Caki2 (cell line): ENCODE results near the gene COBL. TPM values are rescaled to one million over a fixed set of nuclear protein-coding genes. Genes with fewer than 3 reads are reported as not detected.
"Not testable (repeated sequence)": the region's sequence is repeated elsewhere in the genome, so short reads cannot be mapped to it uniquely, and the experiment has no call there.

Experiments used
- DNase-seq: peaks from one replicate; pipeline ENCODE4 v3.0.0-alpha.2; 2015; ENCODE audit warnings: low read depth
- in situ Hi-C: cut with HindIII; loops from 2 replicates; pipeline ENCODE4 v1.10.0; 2016; ENCODE audit warnings: low sequenced_read_pairs, low pct_unique_long_range_greater_than_20kb, mixed read lengths
- total RNA-seq: library from RNA; depleted of rRNA; stranded (reverse); fragments of >200 nt; shearing (Covaris generic); gene quantifications from 2 replicates; pipeline ENCODE4 v1.2.3, GENCODE V29; 2014; ENCODE audit warnings: low replicate concordance

The COBL gene
- total RNA-seq, 1 experiment from 2014 or later: 1.3 TPM

DNA sequence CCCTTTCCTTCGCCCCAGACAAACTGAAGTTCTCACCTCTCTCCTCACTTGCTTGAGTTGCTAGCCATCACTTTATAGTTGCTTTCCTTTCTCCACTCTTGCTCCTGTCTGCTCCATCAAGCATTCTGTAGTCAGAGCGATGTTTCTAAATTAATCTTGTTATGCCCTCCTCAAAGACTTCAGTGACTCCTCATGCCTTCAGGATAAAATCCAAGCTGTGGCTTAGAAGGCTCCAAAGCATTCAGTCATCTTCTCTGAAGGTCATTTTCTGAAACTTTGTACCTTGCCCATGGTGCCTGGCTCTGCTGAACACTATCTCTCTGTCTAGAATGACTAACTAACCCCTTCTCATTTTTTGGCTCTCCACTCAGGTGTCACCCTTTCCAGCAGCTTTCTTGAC lies 311.5 kb downstream of the COBL start:
- in situ Hi-C loops: no loop called here
- no peak for DNase-seq

DNA sequence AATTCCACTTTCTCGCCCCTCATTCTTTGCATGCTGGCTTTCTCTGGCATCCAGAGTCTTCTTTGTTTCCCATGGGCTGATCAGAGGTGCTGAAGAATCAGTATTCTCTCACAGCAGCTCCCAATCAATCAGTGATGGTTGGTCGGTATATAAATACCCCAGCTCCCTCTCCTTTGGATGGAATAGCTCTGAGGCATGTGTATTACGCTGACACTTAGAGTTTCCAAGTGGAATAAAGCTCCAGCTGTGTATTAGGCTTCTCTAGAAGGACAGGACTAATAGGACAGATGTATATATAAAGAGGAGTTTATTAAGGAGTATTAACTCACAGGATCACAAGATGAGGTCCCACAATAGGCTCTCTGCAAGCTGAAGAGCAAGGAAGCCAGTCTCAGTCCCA lies 315.7 kb downstream of the COBL start:
- in situ Hi-C loops: no loop called here

DNA sequence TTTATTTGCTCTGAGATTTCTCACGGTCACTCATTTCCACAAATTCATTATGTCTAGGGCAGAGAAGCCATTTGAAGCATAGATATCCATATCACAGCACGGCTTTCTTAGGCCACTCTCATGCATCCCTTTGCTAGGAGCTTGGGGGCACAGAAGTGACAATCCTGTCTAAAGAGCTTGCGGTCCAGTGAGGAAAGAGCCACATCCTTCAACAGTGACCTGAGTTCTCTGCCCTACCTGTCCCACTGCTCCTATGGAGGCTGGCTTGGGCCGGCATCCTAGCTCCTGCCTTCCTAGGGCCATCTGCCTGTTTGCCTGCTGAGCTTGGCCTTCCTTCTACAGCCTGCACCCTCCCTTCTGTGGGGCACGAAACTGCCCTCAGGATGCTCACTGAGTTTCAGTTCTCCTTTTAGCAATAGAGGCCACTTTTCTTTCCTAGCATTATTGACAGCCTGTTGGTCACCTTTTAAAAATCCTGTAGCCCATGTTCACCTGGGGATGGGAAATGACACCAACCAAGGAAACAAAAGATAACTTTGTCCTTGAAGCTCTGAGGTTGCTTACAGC lies 321.8 kb downstream of the COBL start:
- in situ Hi-C loops: no loop called here
- DNase-seq: no peak

More for the DNA sequence above, 315.7 kb downstream of the COBL start:
- no peak for DNase-seq

DNA sequence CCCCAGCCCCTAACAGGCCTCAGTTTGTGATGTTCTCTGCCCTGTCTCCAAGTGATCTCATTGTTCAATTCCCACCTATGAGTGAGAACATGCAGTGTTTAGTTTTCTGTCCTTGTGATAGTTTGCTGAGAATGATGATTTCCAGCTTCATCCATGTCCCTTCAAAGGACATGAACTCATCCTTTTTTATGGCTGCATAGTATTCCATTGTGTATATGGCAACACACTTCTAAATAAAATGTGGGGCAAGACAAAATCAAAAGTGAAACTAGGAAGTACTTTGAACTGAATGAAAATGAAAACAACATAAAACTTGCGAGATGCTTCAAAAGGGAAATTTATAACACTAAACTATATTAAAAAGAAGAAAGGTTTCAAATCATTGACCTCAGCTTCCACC lies 326.4 kb downstream of the COBL start:
- in situ Hi-C loops, DNase-seq: not testable (repeated sequence)

DNA sequence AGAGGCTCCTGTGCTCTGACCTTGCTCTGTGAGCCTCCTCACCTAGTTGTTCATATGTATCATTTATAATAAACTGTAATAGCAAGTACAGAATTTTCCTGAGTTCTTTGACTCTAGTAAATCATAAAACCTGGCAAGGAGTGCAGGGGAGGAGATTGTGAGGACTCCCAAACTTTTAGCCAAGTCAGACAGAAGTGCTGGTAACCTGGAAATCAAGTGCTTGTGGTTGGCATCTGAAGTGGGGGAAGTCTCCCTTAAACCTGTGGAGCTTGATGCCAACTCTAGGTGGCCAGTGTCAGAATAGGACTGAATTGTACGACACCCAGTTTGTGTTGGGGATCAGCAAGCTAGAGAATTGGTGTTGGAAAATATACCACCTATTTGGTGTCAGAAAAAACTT lies 327.6 kb downstream of the COBL start:
- no peak for DNase-seq
- in situ Hi-C loops: no loop called here

DNA sequence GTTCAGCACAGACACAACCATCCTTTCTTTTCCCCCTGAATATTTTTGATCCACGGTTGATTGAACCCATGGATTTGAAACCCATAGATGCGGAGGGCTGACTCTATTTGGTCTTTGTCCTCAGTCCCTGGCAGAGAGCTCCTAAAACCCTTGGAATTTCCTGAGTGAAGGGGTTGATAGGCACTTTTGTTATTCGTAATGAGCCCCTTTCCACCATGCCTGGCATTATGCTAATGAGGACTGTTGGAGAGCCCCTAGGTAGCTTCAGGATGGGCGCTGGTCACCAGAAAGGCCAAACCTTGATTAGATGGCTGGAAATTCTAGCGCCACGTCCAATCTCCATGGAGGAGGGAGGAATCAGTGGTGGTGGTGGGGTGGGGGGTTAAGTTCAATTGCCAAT lies 328.1 kb downstream of the COBL start:
- no peak for DNase-seq
- in situ Hi-C loops: no loop called here

DNA sequence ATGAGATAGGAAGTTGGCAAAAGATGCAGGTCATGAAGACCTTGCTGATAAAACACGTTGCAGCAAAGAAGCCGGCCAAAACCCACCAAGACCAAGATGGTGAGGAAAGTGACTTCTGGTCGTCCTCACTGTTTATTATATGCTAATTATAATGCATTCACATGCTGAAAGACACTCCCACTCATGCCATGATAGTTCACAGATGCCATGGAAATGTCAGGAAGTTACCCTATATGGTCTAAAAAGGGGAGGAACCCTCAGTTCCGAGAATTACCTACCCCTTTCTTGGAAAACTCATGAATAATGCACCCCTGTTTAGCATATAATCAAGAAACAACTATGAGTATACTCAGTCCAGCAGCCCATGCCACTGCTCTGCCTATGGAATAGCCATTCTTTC lies 331.5 kb downstream of the COBL start:
- in situ Hi-C loops: no loop called here
- DNase-seq: no peak

DNA sequence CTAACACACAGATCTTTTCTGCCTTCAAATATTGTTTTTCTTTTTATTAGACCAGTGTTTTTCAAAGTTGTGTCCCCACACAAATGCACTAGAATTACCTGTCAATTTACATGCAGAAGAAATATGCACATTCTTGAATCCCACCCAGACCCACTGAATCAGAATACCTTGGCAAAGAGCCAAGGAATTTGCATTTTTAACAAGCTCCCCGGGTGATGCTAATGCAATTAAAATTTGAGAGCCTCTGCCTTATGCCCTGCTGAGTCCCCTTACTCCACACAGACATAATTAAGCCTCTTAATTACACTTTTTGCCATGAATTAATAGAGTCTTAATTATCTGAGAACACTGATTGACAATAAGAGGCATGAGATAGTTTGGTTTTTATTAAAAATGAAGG lies 332.8 kb downstream of the COBL start:
- in situ Hi-C loops: no loop called here
- no peak for DNase-seq

DNA sequence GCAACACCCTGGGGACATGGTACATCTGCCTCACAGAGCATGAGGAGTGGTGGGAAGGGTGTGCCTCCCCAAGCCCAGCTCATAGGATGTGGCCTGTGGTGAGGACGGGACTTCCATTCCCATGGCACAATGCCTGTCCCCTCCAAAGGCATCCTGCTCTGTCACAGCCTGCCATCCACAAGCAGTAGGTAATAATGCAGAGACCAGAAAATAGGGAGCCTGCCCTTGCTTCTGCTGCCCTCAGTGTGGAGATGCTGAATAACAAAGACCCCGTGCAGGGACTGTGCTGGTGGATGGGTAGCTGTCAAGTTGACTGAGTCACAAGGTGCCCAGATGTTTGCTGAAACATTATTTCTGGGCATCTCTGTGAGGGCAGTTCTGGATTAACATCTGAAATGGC lies 334.0 kb downstream of the COBL start:
- no peak for DNase-seq
- in situ Hi-C loops: no loop called here

DNA sequence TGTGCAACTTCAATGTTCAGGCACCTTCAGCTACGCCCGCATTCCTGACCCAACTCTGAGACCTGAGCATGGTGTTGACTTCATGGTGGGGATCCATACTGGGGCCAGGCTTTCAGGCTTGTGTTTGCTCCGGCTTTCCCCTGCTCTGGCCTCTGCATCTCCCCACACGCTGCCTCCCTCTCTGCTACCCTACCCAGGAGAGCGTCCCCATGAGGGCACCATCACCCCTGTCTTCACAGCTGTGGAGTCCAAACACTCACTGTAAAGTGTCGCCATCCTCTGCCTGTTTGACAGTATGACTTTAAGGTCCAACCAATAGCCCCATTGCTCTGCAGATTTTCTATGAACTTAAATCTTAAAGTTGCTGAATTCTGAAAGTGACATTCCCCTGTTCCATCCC lies 334.9 kb downstream of the COBL start:
- DNase-seq: no peak
- in situ Hi-C loops: no loop called here

DNA sequence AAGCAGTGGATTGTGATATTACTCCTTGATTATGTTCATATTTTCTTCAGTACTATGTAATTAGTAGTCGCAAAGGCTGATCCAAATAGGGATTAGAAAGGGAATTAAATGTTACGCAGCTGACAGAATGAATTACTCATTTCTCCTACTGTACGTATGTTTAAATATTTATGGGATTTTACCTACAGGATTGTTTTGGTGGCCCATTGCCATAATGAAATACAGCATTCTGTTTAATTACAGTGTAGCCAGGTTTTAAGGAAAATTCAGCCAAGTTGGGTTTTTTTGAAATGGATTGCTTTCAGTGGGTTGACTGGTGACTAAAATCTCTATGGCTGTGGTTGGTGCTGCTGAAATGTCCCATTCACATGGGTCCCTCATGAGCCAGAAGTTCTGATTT lies 336.2 kb downstream of the COBL start:
- no peak for DNase-seq
- in situ Hi-C loops: no loop called here

DNA sequence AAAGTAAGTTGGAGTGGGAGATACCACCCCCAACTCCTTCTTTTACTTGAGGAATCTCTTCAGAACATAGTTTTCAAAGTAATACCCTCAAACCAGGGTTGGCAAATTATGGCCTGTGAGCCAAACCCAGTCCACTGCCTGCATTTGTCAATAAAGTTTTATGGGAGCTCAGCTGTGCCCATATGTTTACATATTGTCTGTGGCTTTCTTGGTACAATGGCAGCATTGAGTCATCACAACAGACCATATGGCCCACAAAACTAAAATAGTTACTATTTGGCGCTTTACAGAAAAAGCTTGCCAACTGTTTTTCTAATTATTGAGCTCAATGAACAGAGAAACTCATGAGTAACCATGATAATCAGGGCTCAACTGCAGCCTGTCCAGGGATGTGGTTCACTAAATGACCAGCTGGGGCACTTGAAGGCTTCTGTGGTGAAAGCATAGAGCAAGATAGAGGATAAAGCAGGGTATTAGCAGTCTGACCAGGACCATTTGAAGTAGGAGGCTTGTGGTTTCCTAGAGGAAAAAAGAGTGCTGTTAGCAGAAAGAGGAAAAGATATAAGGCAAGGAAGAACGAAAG lies 337.9 kb downstream of the COBL start:
- no peak for DNase-seq
- in situ Hi-C loops: no loop called here

DNA sequence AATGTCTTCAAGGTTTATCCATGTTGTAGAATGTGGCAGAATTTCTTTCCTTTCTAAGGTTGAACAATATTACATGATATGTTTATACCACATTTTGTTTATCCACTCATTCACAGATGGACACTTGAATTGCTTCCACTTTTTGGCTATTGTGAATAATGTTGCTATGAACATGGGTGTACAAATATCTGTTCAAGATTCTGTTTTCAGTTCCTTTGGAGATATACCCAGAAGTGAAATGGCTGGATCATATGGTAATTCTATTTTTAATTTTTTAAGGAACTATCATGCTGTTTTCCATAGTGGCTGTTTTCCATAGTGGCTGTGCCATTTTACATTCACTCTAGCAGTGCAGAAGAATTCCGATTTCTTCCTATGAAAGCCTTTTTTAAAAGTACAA lies 339.2 kb downstream of the COBL start:
- in situ Hi-C loops: no loop called here
- DNase-seq: no peak

DNA sequence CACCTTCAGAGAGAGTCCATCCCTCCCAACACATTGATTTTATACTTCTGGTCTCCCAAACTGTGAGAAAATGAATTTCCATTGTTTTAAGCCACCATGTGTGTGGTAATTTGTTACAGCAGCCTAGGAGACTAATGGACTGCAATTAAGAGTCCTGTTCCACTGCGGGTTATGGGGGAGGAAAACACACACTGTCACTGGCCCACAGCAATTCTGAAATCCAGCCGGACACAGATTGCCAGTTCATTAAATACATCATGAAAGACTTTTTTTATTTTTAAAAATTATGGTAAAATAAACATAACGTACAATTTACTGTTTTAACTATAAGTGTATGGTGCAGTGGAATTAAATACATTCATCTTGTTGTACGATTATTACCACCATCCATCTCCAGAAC lies 340.5 kb downstream of the COBL start:
- in situ Hi-C loops: no loop called here
- DNase-seq: no peak

DNA sequence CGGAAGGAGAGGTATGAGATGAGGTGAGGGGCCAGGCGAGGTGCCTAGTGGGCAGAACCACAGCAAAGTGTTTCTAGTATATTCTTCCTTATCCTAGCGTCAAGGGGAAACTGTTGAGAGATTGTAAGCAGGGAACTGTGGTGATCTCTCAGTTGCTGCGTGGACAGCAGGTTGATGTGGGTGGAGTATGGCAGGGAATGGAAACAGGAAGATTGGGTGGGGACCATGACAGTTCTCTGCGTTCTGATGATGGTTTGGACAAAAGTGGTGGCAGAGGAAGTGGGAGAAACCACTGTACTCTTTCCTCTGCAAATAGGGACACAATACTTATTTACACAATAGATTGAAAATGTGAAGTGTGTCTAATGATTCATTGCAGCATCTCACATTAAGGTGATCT lies 342.4 kb downstream of the COBL start:
- in situ Hi-C loops: no loop called here
- DNase-seq: no peak

DNA sequence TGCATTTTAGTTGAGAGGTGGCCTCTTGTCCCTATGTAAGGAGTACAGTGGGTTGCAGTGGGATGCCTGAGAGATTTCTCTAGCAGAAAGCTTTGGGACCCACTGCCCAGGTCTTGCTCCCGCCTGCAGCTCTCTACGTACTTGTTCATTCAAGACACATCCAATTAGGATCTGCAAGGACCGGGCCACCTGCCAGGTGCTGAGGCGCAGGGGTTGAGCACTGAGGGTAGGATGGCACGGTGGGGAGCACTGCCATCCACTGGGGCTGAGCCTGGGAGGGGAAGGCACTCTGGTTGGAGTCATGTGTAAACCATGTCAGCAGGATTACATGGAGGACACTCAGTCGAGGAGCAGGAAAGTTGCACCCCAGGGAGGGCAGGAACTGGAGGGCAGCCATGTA lies 342.8 kb downstream of the COBL start:
- in situ Hi-C loops: no loop called here
- DNase-seq: no peak

DNA sequence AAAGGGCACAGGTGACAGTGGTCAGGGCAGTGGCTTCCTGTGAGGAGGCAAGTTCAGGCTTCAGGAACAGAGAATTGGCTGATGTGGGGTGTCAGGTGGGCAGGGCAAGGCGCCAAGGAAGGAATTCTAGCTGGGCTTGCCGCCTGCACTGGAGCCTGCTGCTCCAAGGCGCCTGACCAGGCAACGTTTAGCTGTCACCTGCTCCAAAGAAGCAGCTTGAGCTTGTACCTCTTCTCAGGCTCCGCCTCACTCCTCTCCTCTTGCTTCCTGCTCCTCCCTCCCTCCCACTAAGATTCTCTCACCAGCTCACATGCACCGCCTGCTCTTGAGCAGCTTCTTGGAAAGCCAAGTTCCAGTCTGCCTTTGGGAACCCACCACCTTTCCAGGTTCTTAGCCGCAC lies 346.5 kb downstream of the COBL start:
- no peak for DNase-seq
- in situ Hi-C loops: no loop called here
